Mucosa of rectum (tissue), 2 donors: ENCODE results near the gene FGF18.

ENCODE experiments used
- H3K27ac ChIP-seq, 2 donors: one replicate each; pipeline ENCODE4 v1.7.0; 2013; ENCODE audit warnings: inconsistent platforms in 2 of 2, low read depth in 2 of 2, low read length in 2 of 2
- H3K27me3 ChIP-seq, 2 donors: one replicate each; pipeline ENCODE4 v1.7.0; 2013; ENCODE audit warnings: low read length in 2 of 2; ENCODE audit not compliant: control insufficient read depth in 2 of 2, insufficient read depth in 2 of 2
- H3K36me3 ChIP-seq, 2 donors: one replicate each; pipeline ENCODE4 v1.7.0; 2013; ENCODE audit warnings: low read length in 2 of 2; ENCODE audit not compliant: control insufficient read depth in 2 of 2, insufficient read depth in 2 of 2
- H3K4me1 ChIP-seq, 2 donors: one replicate each; pipeline ENCODE4 v1.7.0; 2013; ENCODE audit warnings: low read length in 2 of 2, mild to moderate bottlenecking in 1 of 2; ENCODE audit not compliant: control insufficient read depth in 2 of 2, insufficient read depth in 2 of 2
- H3K4me3 ChIP-seq, 2 donors: one replicate each; pipeline ENCODE4 v1.7.0; 2013; ENCODE audit warnings: low read length in 2 of 2
- H3K9ac ChIP-seq, 2 donors: one replicate each; pipeline ENCODE4 v1.7.0; 2013; ENCODE audit warnings: low read length in 2 of 2, low read depth in 1 of 2, mild to moderate bottlenecking in 1 of 2
- H3K9me3 ChIP-seq, 2 donors: one replicate each; pipeline ENCODE4 v1.7.0; 2013; ENCODE audit warnings: low read length in 2 of 2; ENCODE audit not compliant: control insufficient read depth in 2 of 2
- donor health status: healthy.
- donor health status: Normal muscosa, but diverticular disease.

Gene FGF18

GRCh38 chr5:171422495-171422894 is 3.0 kb downstream of the FGF18 start:
- Histone ChIP-seq H3K27me3 (peaks cover 5 to 6% of the 10 kb centered on the region in 2 donors), H3K9ac (no peak overlapping the region), H3K9me3 (no peaks in the 10 kb centered on the region), H3K27ac (no peak overlapping the region), H3K4me1 (peaks cover 11 to 20% of the 10 kb centered on the region in 2 donors), H3K4me3 (no peak overlapping the region), H3K36me3 (no peaks in the 10 kb centered on the region)

GRCh38 chr5:171422902-171423663 is 3.6 kb downstream of the FGF18 start:
- Histone ChIP-seq H3K27ac (no peak overlapping the region), H3K4me3 (no peak overlapping the region), H3K9ac (no peak overlapping the region), H3K9me3 (no peaks in the 10 kb centered on the region), H3K27me3 (peaks cover 5 to 6% of the 10 kb centered on the region in 2 donors), H3K36me3 (no peaks in the 10 kb centered on the region), H3K4me1 (peaks cover 11 to 20% of the 10 kb centered on the region in 2 donors)

- H3K9me3 ChIP-seq: no peaks in the 10 kb centered on the region
- no peak overlapping the region for H3K9ac ChIP-seq
- H3K36me3 ChIP-seq: no peaks in the 10 kb centered on the region
- no peak overlapping the region for H3K4me3 ChIP-seq
- H3K4me1 ChIP-seq: peaks cover 6 to 11% of the 10 kb centered on the region in 2 donors
- H3K27me3 ChIP-seq: peaks cover 5 to 6% of the 10 kb centered on the region in 2 donors
- H3K27ac ChIP-seq: no peak overlapping the region
Measured at GRCh38 chr5:171424726-171425125, 5.3 kb downstream of the FGF18 start.

DNA sequence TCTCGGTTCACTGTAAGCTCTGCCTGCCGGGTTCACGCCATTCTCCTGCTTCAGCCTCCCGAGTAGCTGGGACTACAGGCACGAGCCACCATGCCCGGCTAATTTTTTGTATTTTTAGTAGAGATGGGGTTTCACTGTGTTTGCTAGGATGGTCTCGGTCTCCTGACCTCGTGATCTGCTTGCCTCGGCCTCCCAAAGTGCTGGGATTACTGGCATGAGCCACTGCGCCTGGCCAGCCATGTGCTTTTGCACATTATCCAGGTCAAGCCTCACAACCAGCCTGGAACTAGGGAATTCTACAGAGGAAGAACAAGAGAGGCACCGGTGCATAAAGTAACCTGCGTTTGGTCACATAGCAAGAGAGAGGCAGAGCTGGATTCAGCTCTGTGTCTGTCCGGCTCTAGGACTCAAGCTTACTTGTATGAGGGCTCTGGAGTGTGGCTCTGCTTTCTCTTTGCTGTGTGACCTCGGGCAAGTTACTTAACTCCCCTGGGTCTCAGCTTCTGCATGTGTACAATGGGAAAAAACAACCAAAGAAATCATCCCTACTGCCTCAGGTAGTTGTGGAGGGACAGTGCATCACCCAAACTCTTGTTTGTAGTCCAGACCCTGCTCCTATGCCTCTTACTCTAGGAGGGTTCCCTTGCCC is 6.3 kb downstream of the FGF18 start:
- no peak overlapping the region for H3K27ac ChIP-seq
- peaks cover 3 to 5% of the 10 kb centered on the region in 2 donors for H3K27me3 ChIP-seq
- no peaks in the 10 kb centered on the region for H3K36me3 ChIP-seq
- peaks cover 4 to 6% of the 10 kb centered on the region in 2 donors for H3K4me1 ChIP-seq
- no peak overlapping the region for H3K4me3 ChIP-seq
- H3K9ac ChIP-seq: no peak overlapping the region
- no peaks in the 10 kb centered on the region for H3K9me3 ChIP-seq

- Histone ChIP-seq H3K4me1 (peaks cover 0 to under 1% of the 10 kb centered on the region in 2 donors), H3K27me3 (peaks cover 2 to 5% of the 10 kb centered on the region in 2 donors), H3K9ac (no peak overlapping the region), H3K36me3 (no peaks in the 10 kb centered on the region), H3K27ac (no peak overlapping the region), H3K4me3 (no peak overlapping the region), H3K9me3 (no peaks in the 10 kb centered on the region)
Measured at GRCh38 chr5:171426266-171426665, 6.8 kb downstream of the FGF18 start.

GRCh38 chr5:171426680-171427079 is 7.2 kb downstream of the FGF18 start:
- no peak overlapping the region for H3K4me3 ChIP-seq
- H3K9ac ChIP-seq: no peak overlapping the region
- H3K36me3 ChIP-seq: no peaks in the 10 kb centered on the region
- peaks cover under 1 to 2% of the 10 kb centered on the region in 2 donors for H3K27me3 ChIP-seq
- H3K27ac ChIP-seq: no peak overlapping the region
- H3K9me3 ChIP-seq: no peaks in the 10 kb centered on the region
- no peaks in the 10 kb centered on the region for H3K4me1 ChIP-seq

- H3K4me1 ChIP-seq: no peaks in the 10 kb centered on the region
- no peak overlapping the region for H3K9ac ChIP-seq
- peaks cover 0 to 2% of the 10 kb centered on the region in 2 donors for H3K27me3 ChIP-seq
- no peaks in the 10 kb centered on the region for H3K36me3 ChIP-seq
- H3K4me3 ChIP-seq: no peak overlapping the region
- no peaks in the 10 kb centered on the region for H3K9me3 ChIP-seq
- H3K27ac ChIP-seq: no peak overlapping the region
Measured at GRCh38 chr5:171427318-171428167, 8.1 kb downstream of the FGF18 start.

DNA sequence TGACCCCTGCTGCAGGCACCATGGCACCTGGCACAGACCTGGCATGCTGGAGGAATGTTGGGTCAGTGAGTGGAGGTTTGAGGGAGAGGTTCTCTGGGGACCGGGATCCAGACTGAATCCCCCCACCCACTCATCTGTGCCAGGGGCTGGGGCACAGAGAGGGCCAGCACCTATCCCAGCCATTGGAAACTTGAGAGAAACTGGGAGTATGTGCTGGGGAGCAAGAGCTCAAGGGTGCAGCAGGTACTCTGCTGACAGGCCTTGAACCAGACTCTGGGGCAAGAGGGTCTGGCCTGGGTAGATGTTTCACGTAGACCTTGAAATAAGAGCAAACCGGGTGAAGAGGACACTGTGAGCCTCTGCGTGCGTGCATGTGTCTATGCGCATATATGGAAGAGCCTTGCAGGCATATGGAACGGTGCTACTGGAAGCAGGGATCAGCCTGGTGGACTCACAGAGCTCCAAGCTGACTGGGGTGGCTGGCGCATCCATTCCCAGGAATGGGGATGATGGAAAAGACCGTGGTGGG is 8.8 kb downstream of the FGF18 start:
- Histone ChIP-seq H3K4me1 (no peaks in the 10 kb centered on the region), H3K9me3 (no peaks in the 10 kb centered on the region), H3K36me3 (no peaks in the 10 kb centered on the region), H3K9ac (no peak overlapping the region), H3K27me3 (no peaks in the 10 kb centered on the region), H3K27ac (no peak overlapping the region), H3K4me3 (no peak overlapping the region)

DNA sequence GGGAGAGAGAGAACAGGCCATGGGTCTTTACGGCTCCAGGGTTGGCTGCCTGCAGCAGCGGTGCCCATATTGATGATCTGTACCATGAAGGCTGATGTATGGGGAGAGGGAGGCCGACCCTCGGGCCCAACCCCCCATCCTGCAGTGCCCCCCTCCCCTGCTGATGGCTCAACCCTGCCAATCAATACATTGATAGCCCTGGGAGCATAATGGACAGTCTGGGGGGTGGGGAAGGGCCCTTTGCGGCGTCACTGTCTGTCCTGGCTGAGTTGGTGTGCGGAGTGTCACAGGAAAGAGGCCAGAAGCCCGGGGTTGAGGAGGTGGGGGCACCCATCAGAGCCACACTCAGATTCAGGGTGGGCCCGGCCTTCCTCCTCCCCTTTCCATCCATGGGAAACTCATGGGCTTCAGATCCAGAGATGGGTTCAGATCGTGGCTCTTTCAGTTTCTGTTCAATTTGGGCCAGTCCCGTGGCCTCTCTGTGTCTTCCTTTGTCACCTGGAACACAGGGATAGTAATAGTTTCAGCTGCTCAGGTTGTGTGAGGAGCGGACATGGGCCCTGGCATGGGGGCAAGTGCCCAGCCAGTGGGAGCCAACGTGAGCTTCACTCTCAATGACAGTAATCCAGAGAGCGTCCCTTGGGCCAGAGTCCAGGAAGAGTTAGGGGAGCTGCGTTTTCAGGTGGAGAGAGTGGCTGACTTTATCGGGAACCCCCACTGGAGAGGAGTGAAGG is 9.5 kb downstream of the FGF18 start:
- H3K9ac ChIP-seq: no peak overlapping the region
- H3K4me1 ChIP-seq: no peaks in the 10 kb centered on the region
- H3K36me3 ChIP-seq: no peaks in the 10 kb centered on the region
- H3K27ac ChIP-seq: no peak overlapping the region
- no peak overlapping the region for H3K4me3 ChIP-seq
- H3K9me3 ChIP-seq: no peaks in the 10 kb centered on the region
- no peaks in the 10 kb centered on the region for H3K27me3 ChIP-seq
